Right hindlimb (tissue), 1 donor: Measurements from ENCODE around the gene BRSK2.

Experiments used
- DNase-seq: peaks from one replicate; pipeline ENCODE4 v3.0.0-alpha.2; 2018

Gene BRSK2

DNA sequence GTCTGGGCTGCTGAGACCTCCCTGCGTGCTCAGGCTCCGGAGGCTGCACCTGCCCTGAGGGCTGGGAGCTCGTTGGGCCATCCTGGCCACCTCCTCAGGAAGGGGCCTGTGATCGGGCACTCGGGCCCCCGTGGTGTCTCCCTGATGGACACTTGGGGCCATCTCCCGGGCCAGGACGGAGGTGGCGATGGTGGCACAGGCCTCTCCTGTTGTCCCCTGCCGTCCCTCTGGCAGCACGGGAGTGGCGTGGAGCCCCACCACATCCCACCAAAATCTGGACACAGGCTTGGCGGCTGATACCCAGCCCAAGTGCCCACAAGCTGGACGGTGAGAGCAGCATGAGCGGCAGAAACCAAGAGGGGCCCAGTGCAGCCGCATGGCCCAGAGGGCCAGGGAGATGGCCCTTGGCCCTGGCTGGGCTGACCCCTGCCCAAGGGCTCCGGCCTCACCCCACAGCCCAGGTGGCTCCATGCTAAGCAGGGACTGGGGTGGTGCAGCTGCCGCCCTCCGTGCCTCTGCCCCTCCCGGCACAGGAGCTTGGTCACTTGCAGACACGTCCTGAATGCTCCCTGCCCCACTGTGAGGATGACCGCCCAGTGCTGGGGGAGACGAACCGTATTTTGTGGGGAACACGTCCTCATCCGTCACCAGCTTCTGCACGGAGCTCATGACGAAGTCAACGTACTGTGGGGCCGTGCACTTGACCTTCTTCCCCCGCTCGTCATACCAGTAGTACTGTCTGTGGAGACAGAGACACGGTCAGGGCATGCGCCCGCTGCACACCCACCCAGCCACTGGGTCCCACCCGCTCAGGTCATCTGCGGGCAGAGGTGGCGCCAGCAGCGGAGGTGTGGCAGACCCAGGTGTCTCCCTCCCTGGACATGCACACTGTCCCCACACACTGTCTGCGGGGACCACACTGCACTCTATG lies 81.2 kb downstream of the BRSK2 start:
- no peak for DNase-seq

DNA sequence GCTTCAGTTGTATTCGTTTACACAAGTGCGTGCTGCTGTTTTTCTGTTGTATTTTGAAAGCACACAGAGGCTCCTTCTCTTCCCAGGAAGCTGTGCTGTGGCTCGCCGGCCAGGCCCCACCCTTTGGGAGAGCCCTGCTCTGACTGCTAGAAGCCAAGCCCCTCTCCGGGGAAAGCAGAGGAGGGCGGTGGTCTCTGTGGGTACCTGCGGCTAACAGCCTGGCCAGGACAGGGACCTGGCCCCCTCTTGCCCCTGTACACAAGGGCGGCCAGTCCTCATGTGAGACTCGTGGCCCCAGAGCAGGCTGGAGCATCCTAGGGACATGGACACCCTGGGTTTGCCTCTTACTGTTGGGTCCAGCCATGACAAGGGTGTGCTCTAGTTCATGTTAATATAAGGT lies 82.0 kb downstream of the BRSK2 start:
- no peak for DNase-seq

DNA sequence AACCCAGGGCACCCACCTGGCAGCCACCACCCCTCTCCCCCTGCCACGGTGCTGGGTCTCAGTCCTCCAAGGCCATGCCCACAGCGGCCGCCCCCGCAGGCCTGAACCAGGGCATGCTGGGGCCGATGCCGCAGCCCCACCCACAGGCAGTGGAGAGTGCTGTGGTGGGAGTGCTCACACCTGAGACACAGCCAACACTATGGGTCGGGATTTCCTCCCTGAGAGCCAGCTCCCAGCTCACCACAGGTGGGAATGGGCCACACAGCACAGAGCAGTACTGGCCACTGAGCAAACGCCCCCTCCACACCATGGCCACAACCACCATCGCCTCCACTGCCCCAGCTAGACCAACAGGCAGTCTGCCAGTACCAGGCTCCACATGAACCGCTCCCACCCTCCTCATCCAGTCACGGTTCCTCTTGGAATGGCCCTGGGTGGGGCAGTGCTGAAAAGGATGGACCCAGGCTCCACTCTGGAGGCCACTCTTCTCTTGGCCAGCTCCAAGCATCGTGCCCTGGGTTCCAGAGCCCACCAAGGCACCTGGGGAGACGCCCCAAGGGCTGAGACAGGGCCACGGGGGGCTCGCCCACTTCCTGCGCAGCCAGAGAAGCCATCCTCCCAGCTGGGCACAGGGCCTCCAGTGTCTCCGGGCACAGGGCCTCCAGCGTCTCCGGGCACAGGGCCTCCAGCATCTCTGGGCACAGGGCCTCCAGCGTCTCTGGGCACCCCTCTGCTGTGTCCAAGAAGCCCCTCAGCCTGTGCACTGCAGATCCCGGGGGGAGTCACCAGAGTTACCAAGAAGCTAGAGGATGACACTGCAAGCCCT lies 82.7 kb downstream of the BRSK2 start:
- peak; percentile 14 for DNase-seq

DNA sequence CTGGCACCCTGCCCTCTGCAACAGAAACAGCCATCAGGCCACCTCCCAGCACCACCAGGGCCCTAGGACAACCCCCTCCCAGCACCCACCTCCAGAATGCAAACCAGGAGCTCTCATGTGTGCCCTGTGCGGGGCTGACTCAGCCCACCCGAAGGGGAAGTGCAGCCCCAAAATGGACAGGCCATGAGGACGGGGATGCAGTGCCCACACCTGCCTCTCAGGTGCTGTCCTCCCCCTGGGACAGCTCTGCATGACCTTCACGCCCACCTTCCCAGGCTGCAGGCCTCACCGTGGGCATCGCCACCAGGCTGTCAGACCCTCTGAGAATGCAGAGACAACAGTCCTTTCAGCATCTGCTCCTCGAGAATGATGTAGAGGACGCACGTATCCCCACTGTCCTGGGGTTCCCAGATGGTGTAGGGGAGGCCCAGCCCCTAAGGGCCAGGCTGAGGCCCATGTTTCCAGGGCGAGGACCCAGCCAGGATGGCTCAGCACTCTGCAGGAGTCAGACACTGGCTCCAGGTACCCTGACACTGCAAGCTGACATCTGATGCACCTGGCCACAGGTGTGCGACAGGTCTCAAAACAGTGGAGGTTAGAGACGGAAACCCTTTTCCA lies 83.4 kb downstream of the BRSK2 start:
- DNase-seq = peak; percentile 9

DNA sequence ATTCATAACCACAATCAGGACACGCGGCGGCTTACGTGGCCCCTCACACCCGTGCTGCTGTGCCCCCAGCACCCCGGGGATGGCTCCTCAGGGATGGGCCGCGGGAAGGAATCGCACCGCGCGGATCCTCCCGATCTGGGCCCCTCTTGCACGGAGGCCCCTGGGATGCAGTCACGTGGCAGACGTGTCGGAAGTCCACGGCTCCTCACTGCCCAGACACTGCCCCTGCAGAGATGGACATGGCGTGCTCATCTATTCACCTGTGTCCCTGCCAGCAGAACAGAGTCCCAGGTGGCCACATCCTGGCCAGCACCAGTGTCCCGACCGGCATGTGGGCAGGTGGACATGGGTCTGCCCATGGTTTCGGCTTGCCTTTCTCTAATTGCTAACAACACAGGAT lies 84.1 kb downstream of the BRSK2 start:
- peak; percentile 12 for DNase-seq

DNA sequence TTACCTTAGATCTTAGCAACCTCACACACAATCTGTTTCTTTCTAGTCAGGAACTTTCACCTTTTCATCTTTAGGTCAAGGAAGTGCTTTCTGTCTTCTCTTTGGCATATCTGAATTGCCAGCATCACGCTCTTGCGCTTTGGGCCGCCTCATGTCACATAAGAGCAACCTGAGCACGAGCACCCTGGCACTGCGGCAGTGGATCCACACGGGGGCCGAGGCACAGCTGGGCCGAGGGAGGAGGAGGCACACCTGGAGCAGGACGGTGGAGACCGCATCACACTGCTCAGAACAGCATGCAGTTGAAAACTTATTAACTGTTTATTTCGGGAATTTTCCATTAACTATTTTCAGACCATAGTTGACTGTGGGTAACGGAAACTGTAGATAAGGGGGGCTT lies 86.1 kb downstream of the BRSK2 start:
- DNase-seq = no peak

DNA sequence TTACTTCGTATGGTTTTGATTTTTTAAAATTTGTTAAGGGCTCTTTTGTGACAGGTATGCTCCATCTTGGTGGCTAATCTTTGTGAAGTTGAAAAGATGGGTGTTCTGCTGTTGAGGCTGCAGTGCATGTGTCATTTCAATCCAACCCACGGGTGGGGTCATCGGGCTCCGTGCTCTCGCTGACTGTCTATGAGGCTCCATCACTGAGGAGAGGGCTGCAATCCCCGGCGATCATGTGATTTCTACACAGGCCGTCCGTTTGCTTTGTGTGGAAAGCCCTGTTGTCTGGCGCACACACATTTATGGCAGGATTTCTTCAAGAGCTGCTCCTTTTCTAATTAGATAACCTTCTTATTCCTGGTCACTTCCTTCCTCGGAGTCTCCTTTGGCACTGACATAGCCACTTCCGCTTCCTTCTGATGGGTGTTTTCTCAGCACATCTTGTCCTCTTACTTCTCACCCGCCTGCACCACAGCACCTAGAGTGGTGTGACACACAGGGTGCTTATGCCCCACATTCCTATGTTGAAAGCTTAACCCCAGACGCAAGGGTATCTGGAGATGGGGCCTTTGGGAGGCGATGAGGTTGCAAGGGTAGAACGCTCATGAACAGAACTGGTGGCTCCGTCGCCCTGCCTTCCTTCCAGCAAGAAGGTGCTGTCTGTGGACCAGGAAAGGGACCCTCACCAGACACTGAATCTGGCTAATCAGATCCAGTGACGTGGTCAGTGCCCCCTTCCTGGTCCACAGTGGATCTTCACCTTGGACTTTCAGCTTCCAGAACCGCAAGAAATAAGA lies 87.4 kb downstream of the BRSK2 start:
- DNase-seq = no peak

DNA sequence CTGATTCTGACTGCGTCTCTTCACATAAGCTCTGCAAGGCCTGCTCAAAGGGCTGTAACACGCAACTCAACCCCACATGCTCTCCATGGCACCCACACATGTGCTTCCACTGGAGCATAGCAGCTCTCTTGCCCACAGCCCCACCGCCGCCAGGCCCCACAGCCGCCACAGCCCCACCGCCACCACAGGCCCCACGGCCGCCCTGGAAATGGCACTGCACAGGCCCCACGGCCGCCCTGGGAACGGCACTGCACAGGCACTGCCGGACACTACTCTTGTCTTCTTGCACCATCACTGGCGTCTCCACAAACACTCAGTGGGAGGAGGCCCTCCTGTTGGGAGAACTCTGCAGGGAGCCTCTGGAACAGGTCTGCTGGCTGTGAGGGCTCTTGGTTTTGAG lies 88.3 kb downstream of the BRSK2 start:
- DNase-seq = no peak

DNA sequence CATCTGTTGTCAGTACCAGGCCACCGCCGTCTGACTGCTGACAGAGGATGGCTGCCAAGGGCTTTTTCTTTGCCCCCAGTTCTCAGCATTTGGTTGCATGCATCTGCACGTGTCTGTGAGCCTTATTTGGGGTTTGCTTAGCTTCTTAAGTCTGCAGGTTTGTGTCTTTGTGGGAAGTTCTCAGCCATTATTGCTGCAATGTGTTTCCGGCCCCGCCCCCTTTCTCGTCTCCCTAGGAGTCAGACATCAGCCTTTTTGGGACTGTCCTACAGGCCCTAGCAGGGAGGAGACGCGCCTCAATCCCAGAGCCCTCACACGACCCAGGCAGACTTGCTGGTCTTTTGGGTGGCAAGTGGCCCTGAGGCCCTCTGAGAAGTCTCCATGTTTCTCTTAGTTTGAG lies 88.8 kb downstream of the BRSK2 start:
- no peak for DNase-seq

DNA sequence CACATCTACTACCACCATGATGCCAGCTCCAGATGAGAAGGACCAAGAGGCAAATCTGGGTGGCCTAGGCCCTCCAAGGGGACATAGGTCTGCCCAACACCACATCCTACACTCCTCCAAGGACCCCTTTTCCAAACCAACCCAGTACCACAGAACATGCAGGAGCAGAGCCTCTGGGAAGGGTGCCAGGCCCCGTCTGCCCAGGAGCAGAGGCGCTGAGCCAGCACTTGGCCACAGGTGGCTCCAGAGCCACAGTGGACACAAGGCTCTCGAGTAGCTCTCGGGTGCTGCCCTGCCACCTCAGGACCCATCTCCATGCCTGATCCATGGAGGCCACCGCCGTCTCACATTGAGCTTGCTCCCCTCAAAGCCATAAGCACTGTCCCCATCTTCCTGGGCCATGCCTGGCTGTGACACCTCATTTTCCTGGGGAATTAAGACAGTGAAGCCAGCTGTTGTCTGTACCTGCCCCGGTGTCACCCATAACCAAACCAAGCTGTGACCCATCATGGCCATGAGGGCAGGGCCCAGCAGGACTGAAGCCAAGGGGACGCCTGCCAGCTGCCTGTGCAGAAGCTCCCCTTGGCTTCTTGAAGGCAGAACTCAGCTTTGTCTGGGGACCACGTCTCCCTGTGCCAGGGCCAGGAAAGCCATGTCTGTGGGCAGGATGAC lies 89.4 kb downstream of the BRSK2 start:
- DNase-seq = peak; percentile 9

DNA sequence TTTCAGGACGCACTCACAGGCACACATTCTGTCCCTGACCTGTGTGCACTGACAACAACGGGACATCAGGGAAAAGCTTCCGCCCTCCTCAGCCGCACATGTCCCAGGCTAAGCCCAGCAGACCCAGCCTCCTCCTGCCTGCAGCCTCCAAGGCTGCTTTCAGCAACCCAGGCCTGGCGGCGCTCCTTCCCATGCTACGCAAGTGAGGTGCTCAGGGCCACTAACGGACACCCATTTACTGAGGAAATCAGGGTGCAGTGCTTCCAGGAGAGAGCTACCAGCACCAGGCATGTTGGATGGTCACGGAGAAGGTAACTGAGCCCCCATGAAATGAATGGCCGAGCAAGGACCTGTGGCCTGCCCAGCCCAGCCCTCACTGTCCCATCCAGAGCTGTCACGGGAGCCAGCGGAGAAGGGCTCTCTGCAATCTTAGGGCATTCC lies 90.0 kb downstream of the BRSK2 start:
- DNase-seq = no peak

DNA sequence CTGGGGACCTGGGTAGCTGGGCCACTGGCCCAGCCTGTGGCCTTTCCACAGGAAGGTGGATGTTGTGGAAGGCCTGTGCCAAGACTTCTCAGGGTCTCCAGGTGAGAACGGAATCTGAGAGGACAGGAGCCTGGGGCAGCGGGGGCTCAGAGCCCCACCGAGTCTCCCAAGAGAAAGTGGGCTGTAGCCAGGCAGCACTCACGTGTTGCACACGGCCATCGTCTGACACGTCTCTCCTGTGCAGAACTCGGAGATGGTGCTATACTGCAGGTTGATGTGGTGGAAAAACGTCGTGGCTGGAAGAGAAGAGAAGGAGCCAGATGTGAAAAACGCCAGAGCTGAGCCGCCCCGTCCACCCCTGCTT lies 90.4 kb downstream of the BRSK2 start:
- DNase-seq = no peak

DNA sequence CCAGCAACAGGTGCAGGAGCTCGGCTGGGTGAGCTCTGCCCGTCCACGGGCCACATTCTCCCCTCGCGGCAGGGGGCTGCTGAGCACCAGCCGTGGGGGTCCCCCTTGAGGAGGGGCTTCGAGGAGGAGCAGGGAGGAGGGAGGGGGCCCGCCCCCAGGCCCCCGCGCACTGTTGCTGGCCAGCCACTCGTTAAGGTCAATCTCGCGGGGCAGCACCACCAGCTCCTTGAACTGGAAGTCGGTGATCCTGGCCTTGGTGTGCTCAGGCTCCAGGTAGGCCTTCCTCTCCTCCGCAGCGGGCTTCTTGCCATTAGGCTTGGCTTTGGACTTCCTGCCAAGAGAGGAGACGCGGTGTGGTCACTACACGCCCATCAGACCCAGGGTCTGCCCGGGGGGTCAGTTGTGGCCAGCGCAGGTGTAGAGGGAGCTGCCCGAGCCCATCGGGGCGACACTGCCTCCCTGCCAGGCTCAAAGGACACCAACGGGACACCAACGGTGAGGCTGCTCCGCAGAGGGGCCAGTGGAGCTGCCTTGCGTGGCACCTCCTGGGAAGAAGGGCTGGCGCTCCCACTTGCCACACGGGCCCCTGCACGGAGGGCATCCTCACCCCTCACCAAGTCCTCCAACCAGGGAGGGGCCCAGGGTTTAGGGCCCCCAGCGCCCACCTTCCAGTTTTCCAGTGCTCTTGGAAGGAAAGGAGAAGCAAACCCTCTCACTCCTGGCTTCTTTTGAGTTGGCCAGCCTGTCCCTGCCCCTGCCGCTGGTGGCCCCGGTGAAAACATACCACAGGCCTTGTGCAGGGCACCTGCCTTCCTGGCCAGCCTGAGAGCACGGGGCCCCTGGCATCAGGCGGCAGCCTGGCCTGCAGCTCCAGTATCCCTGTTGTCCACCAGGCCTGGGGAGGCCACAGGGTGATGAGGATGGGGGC lies 91.1 kb downstream of the BRSK2 start:
- DNase-seq = peak; percentile 18

DNA sequence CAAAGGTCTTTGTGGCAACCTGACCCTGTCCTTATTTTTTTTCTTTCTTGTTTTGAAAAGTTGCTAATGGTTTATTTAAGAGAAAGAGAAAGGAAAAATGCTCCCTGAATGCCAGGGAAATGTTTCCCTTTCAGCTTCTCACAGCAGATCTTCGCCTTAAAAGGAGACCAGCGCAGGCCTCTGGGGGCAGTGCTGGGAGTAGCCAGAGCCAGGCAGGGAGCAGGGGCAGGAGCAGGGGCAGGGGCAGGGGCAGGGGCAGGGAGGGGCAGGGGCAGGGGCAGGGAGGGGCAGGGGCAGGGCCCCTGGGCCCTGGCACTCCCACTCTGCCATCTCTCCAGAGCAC lies 91.7 kb downstream of the BRSK2 start:
- no peak for DNase-seq

DNA sequence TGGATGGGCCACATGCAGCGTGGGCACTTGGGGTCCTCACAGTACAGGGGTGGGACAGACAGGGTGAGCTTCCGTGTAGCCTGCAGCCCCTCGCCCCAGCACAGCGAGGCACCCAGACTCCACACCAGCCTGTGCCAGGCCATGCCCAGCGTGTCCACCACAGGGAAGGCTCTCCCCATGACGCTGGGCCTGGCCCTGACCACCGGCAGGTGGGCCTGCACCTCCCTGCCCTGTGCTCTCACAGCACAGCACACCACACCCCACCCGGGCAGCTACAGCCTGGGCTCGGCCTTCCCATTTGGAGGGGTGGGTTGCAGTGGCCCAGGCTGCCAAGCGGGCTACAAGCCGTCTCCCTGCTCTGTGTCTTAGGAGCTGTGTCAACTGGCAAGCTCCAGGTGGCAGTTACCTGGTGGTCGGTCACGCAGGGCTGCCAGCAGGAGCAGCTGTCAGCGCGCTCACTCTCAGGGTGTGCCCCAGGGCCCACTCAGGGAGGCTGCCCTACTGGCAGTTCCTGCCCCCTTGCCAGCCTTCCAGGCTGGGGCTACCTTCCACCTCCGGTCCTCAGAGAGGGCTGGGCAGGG lies 92.2 kb downstream of the BRSK2 start:
- peak; percentile 12 for DNase-seq

DNA sequence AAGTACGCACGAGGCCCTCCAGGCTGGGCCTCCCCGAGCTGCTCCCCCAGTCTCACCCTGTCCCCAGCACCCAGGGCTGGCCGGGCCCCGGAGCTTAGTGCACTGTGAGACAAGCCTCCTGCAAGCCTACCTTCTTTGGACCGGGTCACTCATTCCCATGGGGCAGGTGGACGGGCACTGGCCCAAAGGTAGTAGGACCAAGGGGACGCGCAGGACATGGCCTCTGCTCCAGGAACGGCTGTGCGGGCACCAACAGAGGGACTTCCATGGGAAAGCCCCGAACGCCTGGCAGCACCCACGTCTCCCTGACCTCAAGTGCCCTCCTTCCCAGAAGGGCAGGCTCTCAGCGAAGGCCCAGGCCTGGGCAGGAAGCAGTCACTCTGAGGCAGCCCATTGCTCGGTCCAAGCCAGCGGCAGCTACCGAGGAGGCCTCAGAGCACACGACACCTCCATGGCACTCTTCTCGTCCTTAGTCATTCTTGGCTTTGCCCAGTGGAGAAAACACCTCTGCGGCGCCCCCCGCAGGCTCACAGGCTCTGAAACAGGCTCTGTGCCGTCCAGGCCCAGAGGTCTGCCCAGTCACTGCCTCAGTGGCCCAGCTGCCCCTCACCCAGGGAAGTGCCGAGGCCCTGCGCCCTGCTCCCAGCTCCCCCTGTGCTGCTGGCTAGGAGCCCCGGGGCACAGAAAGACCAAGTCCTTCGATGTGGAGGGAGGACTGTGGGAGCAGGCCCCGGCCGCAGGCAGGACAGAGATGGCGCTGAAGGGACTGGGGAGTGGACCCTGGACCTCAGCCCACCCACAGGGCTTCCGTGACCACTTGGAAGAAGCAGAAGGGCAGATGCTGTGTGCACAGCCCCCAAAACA lies 93.1 kb downstream of the BRSK2 start:
- peak; percentile 19 for DNase-seq

DNA sequence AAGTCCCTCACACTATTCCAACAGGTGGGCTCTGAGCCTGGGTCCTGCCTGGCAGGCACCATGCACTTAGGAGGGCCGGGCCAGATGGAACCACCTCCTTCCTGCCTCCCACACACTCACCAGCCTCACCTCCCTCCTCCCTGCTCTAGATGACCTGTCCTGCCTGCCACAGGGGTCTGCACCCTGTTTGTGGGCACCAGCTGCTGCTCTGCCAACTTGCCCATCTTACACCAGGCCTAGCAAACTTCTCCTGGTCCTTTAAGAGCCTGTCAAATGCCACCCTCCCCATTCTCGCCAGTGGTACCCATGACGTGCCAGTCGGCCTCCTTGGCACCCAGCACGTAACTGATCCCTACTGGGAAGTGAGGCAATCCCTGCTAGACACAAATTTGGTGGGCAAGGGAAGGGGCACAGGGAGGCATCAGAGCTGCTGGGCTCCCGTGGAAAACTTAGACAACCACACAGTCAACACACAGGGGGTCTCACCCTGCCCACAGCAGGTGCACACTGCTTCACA lies 93.8 kb downstream of the BRSK2 start:
- DNase-seq = no peak

DNA sequence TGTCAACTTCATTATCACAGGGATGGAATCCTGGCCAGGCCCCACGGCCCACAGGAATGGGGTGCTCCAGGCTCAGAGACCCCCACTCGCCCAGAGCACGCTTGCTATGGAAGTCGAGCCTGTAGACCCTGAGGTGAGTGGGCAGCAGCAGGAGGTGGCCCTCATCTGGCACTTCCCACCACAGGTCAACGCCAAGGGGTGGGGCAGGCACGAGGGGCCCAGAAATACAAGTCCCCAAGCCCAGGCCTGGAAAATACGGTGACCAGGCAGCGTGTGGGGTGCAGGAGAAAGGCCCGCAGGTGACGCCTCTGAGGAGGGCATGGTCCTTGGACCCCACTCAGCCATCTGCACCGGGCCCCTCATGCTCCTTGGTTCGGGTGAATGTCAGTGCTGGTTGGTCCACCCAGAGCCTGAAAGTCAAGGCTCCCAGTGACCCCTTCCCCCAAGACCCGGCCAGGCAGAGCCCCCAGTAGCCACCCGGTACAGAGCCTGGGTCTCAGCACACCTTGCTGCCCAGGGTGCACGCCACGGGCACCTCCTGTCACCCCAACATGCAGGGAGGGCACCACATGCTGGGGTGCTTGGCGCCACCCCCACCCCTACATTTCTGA lies 94.4 kb downstream of the BRSK2 start:
- DNase-seq = peak; percentile 13
